T-helper 2 cell (primary cell): ENCODE results near the gene FBXO40.
A peak's percentile ranks its signal among the peaks of the same experiment; 100 is the strongest.

Source experiments
- DNase-seq, 5 experiments: peaks; one replicate each; pipeline versions ENCODE4 v3.0.0 to v3.0.0-alpha.2; 2012 to 2022

The FBXO40 gene

GRCh38 chr3:121624147-121624899 is 31.1 kb downstream of the FBXO40 start:
- no peak for DNase-seq

- no peak for DNase-seq
These were observed 33.3 kb downstream of the FBXO40 start for GRCh38 chr3:121626495-121626894.

DNA sequence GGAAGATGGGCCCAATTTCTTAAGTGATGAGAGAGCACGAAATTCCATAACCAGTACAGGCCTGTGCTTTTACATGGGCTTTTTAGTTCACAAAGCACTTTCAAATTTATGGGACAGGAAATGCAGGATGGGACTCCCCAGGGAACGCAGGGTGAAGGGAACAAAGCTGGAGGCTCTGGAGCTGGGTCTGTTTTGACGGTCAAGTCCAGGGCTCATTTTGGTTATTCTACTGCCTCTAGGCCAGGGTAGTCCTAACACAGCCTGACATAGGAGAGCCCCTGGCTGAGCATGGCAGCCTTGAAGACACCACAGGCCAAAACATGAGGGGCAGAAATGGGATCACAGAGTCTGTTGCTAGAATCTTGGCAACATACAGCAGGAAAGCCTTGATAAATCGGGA is 34.0 kb downstream of the FBXO40 start:
- DNase-seq = no peak

DNA sequence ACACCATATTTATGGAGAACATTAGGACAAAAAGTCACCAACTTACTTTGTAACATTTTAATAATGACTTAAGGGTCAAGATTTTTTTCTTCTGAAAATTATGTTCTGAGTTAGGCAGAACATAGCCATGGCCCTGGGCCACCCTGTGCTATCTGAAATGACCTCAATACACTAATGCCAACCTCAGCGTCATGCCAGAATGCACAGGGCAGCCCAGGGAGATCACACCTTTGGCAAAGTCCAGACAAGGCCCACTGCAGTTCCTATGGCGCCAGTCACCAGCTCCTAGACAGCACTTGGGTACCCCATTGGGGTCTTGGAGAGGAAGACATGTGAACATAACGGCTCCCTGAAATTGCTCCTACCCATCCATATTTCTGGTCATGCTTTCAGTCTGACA is 34.4 kb downstream of the FBXO40 start:
- DNase-seq = no peak

DNA sequence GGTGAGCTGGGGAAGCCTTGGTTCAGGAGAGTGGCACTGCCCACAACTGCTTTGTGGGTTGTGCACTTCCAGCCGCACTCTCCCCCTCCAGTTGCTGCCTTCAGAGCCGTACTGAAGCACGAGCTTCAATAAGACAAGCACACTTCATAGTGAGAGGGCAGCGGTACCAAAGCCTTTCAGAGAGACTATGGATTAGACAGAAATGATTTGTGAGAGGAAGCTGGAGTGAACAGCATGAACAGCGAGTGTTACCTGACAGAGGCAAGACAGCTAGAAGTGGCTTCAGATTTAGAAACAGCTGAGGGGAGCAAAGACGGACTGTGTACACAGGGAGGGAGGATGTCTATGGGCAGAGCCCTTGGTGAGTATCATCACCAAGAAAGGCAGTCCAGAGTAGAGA is 36.4 kb downstream of the FBXO40 start:
- no peak for DNase-seq

DNA sequence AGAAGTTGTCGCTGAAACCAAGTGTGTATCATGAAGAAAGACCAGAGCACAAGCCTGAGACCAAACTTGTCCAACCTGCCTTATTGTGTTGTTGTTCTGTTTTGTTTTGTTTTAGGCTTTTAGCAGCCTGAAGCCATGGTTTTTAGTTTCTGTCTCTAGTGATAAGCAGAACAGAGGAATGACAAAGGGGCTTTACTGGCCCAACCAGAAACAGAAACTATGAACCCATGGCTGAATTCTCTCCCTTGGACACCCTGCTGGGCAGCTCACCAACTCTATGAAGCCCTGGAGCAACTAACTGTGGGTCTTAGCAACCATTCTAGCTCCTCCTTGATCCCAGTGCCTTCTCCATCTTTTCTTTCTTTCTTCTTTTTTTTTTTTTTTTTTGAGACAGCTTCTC is 37.2 kb downstream of the FBXO40 start:
- DNase-seq = no peak

- DNase-seq = no peak
These were observed 44.7 kb downstream of the FBXO40 start for GRCh38 chr3:121637922-121638321.

- DNase-seq = no peak
These were observed 47.9 kb downstream of the FBXO40 start for GRCh38 chr3:121641127-121641526.

GRCh38 chr3:121642601-121643314 is 49.6 kb downstream of the FBXO40 start:
- no peak for DNase-seq

GRCh38 chr3:121645054-121645453 is 51.9 kb downstream of the FBXO40 start:
- no peak for DNase-seq

DNA sequence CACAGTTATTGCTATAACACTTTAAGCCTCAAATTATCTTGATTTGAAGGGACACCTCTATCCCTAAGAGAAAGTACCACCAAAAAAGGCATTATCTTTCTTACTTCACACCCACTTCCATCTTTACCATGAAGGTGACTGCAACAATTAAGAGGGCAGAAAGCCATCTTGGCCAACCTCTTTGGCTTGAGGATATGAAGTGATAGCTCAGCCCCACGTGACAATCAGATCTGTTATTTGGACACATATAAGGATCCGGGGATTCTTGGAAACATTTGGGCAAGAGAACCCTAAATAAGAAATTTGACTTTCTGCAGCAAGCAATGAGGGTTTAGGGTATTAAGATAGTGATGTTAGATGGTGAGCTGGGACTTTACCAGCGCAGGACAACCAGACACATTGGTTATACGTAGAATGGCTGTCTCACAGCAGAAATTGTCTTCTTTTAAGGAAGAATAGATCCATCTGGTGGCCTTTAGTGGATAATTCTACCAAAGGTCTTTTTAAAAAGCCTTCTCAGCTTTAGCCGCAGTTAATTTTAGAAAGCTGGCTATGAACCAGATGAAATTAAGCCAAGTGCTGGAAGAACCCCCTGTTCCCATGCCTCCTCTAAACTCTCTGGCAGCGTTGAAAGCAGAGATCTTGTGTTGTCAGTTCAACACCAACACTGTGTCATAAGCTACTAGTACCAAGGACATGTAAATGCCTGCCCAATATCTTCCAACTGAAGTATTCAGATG is 55.2 kb downstream of the FBXO40 start:
- no peak for DNase-seq

DNA sequence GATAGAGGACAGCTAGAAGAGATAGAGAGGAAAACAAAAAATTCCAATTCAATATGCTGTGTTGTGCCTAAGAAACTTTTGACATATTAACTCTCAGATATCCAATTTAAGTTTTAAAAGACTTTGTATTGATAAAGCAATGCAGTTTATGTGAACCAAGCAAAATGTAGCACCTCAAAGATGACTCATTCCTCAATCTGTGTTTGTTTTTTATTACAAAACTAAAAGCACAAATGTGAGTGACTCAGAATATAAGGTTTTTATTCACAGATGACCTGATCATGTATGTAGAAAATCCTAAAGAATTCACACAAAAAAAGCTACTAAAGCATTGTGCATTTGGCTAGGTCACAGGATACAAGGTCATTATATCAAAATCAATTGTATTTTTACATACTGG is 56.5 kb downstream of the FBXO40 start:
- DNase-seq = peak in 1 of 5 experiments; percentile 21

DNA sequence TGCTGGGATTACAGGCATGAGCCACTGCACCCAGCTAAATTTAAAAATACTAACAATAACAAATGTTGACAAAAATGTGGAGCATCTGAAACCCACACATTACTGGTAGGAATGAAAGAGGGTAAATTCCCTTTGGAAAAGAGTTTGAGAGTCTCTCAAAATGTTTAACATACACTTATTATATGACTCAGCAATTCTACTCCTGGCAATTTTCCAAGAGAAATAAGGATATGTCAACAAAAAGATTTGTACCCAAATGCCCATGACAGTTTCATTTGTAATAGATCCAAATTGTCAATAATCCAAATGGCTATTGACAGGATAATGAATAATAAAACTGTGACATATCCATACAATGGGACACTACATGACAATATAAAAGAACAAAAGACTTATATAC is 58.5 kb downstream of the FBXO40 start:
- DNase-seq = no peak

- DNase-seq = peak in 1 of 5 experiments; percentile 88
These were observed 61.6 kb downstream of the FBXO40 start for GRCh38 chr3:121654493-121655385.

DNA sequence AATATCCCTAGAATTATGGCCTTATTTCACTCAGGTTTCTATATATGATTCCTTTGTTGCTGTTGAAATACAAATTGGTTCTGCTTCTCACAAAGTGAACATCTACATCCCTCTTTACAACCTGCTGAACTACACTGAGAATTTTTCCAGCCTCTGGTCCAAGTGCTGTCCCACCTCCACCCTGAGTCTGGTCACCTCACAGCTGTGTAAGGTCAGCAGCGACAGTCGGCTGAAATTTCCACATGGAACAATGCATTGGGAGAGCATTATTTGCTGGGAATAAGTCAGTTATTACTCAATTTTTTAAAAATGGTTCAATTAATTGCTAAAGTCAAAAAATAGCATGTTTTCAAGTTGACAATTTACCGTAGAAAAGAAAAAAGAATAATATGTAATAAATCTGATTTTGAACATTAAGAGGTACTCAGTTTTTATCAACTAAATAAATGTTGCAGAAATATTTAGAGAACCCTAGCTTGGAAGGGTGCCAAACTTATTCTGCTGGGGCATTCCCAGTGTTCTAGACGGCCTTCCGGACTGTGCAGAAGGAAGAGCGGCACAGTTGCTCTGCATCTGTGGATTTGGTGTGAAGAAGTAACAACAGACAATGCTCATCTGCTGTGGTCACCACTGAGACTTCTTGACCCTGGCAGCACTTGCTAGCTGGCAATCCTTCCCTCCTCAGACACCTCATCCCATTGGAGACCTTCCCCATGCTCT is 65.7 kb downstream of the FBXO40 start:
- DNase-seq = no peak

DNA sequence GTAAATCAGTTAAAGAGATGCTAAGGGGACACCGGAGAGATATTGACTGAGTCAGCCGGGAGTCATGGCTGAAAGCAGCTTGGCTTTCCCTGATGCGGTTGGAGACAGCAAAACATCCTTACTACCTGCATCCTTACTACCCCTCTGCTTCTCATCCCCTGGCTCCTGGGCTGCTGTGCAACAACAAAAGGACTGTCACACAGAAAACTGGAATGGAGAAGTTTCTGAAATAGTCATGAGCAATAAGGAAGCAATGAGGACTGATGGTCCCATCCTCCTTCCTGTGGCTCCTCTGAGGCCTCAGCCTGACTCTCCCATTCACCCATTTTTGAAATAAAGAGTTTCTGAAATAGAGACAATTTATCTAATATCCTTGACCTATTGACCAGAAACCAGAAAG is 66.4 kb downstream of the FBXO40 start:
- DNase-seq = peak in 1 of 5 experiments; percentile 29

DNA sequence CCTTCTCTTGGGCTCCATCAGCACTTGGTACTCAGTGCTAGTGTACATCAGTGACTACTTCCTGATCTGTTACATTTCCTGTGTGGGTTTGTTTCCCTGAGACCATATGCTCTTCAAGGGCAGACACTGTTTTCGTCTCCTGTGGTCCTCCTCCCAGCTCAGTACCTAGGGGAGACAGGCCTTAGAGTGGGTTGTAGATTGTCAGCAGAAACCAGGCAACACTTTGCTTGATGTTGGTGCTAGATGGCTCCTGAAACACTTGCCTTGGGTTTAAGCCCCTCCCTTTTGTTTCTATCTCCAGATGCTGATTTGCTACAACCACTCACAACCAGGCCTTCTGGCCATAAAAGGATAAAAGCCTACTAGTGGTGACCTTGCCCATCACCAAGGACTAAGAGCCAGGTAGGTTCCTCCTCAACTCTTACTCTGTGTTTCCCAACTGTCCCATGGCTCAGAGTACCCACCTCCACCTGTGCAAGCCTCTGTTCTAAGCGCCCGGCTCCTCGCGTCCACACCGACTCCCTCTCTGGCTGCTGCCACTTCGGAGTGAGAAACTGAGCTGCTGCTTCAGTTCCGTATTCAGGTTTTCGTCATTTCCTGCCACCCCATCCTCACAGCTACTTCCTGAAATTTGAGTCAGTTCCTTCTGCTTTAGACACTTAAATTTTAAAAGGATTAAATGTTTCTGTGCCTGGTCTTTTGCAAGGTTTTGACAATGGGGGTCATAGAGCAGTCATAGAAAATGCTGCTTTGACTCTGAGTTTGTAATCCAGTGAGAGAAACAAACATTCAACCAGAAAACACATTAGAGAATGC is 67.4 kb downstream of the FBXO40 start, which contains the start of gene HCLS1:
TSS of gene HCLS1 (minus strand) at position 548 of the 816 bp plus-strand sequence. CDS start 2,556 bp downstream, outside the sequence.
- DNase-seq = peak; percentile 25 to 93 (median 56)

DNA sequence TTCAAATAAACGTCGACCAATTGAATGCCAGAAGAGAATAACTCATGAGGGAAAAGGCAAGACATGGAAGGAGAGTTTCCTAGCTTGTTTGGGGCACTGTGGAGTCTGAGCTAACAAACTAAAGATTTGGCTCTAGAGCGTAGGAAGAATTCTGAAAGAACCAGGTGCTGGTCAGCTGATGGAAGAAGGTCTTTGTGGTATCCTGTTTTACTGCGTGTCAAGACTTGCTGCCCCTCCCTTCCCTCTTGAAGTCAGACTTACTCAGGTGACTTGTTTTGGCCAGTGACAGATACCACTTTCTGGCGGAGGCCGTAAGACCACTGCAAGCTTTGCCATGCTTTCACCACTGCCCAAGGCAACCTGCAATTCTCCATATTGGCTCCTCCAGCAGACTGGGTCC is 68.2 kb downstream of the FBXO40 start:
- peak in 1 of 5 experiments; percentile 15 for DNase-seq

GRCh38 chr3:121662742-121663141 is 69.6 kb downstream of the FBXO40 start:
- no peak for DNase-seq

GRCh38 chr3:121663171-121663847 is 70.1 kb downstream of the FBXO40 start:
- DNase-seq = no peak
